Measurements from ENCODE around the gene RHAG.
"Not testable (repeated sequence)": the region's sequence is repeated elsewhere in the genome, so short reads cannot be mapped to it uniquely, and the experiment has no call there.

DNA sequence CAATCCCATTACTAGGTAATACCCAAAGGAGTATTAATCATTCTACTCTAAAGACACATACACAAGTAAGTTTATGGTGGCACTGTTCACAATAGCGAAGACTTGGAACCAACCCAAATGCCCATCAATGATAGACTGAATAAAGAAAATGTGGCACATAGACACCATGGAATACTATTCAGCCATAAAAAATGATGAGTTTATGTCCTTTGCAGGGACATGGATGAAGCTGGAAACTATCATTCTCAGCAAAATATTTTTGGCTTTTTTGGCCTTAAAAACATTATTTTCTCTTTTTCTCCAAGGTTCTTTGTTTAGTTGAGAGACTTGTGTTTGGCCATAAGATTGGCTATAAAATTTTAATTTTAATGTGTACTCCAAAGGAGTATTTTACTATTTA is 27.4 kb upstream of the RHAG start:
- not testable (repeated sequence) for TF ChIP-seq NFRKB (IDR thresholded peaks at IDR 0.05); BHLHE40 (IDR thresholded peaks at IDR 0.05; ENCODE audit: borderline replicate concordance); TARDBP (IDR thresholded peaks at IDR 0.05); FOXM1 (IDR thresholded peaks at IDR 0.05; ENCODE audit: borderline replicate concordance); HDGF (IDR thresholded peaks at IDR 0.05; ENCODE audit: borderline replicate concordance); CTBP1 (IDR thresholded peaks at IDR 0.05; ENCODE audit: borderline replicate concordance); FOXA1 (IDR thresholded peaks at IDR 0.05)

Data from HEK293T (cell line).